HL-60/S4 (cell line): Measurements from ENCODE around the gene ARFRP1.
"Not testable (repeated sequence)": the region's sequence is repeated elsewhere in the genome, so short reads cannot be mapped to it uniquely, and the experiment has no call there.

Source experiments
- in situ Hi-C: fragments of 300-500 bp; cut with MboI; formaldehyde crosslinking; loops from 2 replicates; pipeline ENCODE4 v1.14.3; 2022; ENCODE audit warnings: low sequenced_read_pairs

Gene ARFRP1

DNA sequence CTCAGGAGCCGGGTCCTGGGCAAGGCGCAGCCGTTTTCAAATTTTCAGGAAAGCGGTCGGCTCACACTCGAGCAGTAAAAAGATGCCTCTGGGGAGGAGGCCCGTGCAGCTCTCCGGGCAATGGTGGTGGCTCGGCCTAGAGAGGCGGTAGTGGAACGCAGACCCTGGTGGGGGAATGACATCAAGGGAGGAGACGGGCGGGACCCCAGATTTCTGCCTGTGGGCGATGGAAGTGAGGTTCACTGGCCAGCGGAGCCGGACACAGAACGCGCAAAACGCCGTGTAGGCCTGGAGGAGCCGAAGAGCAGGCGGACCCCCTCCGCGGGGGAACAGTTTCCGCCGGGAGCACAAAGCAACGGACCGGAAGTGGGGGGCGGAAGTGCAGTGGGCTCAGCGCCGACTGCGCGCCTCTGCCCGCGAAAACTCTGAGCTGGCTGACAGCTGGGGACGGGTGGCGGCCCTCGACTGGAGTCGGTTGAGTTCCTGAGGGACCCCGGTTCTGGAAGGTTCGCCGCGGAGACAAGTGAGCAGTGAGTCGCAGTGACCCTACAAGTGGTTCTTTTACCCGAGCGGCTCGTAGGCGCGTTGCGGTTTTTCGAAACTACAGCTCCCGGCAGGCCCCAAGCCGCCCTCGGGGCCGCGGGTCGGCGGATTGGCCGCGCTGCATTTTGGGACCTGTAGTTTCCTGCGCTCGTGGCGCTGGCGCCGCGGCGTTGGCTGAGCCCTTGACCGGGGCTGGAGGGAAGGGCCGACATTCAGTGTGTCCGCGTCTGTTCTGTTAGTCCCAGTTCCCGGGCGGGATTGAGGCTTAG lies 49.6 kb downstream of the ARFRP1 start, which contains the start of gene RTEL1:
TSS of gene RTEL1 (plus strand) at position 376 of the 812 bp plus-strand sequence. CDS start 1,091 bp downstream, outside the sequence.
- in situ Hi-C loops = no loop called here

DNA sequence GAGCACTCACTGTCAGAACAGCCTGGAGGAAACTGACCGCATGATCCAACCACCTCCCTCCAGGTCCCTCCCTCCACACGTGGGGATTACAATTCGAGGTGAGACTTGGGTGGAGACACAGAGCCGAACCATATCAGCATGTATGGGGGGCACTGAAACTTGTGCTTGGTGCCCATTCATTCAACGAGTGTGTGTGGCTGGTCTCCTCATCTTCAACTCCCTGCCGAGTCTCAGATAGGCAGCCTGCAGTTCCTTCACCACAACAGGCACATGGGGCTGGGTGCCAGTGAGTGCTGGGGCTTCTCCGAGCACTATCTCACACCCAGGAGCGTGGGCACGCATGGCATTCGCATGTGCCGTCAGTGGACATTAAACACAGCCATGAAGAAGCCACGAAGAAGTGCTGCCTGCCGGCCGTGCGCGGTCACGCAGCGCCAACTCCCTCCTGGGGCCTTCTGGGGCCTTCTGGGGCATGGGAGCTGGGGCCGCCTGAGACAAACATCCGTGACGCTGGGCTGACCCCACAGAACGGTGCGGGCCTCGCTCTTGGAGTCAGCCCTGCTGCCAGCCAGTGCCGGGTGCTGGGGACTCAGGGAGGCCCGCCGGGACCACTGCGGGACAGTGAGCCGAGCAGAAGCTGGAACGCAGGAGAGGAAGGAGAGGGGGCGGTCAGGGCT lies 50.4 kb downstream of the ARFRP1 start:
- in situ Hi-C loops = no loop called here

GRCh38 chr20:63656451-63656850 lies 51.3 kb downstream of the ARFRP1 start:
- in situ Hi-C loops = no loop called here

DNA sequence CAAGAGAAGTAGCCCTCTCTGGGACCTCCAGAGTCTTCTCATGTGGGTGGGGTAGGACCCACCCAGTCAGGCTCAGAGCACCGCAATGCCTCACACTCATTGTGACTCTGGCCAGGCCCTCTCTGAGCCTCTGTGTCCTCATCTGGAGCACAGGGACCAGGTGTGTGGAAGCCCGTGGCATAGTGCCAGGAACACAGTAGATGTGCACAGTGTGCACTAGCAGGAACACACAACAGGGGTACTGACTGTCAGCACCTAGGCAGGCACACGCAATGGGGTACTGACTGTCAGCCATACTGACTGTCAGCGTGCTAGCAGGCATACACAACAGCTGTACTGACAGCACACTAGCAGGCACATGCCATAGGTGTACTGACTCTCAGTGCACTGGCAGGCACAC lies 52.5 kb downstream of the ARFRP1 start:
- in situ Hi-C loops = no loop called here

DNA sequence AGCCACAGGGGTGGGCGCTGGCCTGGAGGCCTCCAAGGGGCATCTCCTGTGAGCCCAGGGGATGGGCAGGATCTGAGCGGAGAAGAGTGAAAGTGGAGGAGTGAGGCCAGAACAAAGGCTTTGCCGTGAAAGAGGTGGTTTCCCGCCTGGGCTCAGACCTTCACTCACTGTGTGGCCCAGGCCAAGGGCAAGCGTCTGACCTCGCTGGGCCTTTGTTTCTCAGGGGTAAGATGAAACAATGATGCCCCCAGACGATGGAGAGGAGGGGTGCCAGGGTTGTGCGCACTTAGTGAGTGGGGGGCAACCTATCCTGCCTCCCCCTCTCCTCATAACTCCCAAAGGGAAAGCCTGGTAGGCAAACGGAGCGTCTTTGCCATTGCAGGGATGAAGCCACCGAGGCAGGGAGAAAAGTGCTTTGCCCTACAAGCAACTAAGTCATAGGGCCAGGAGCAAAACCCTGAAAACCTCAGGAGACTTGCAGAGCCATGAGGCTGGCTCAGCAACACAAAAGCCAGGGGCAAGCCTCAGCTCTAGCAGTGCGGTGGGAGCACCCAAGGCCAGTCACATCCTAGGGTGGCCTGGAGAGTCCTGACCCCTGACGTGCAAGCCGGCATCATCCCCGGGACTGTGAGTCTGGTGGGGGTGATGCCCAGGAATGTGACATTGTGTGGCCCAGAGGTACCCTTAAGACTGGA lies 53.7 kb downstream of the ARFRP1 start:
- in situ Hi-C loops = no loop called here

DNA sequence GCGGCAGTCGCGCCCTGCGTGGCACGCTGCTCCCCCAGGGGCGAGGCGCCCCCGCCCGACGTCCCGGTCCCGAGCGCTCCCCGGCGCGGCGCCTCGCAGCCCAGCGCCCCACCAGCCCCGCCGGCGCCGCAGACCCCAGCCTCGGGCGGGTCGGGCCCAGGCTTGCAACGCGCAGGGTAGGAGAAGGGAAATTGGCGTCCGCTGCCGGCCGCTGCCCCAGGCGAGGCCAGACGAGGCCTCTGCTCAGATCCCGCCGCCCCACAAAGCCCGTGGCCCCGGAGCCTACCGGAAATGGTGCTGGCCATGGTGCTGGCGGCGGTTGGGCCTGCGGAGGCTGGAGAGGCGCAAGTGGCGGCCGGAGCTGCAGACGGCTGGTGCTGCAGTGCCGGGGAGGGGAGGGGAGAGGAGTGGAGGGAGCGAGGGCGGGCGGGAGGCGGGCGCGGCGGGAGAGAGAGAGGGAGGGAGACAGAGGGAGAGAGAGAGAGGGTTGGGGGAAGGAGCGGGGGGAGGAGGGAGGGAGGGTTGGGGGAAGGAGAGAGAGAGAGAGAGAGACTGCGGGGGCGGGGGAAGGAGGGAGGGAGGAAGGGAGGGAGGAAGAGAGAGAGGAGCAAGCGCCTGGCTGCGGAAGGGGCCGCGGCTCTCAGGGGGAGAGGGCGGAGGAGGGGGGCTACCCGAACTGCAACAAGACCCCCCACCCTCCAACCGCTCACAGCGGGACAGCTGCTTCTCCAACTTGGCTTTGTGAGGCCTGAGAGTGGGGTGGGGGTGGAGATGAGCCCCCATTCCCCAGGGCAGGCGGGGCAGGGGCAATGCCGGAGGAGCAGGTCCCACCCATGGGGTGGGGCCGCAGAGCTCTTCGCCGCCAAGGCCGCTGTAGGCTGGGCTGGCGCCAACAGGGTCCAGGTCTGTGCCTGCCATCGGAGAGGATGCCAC lies 54.5 kb downstream of the ARFRP1 start, which contains the start of gene STMN3:
TSS of gene STMN3 (minus strand) at position 384 of the 933 bp plus-strand sequence. CDS start at position 305, 79 bp downstream.
- in situ Hi-C loops = no loop called here

DNA sequence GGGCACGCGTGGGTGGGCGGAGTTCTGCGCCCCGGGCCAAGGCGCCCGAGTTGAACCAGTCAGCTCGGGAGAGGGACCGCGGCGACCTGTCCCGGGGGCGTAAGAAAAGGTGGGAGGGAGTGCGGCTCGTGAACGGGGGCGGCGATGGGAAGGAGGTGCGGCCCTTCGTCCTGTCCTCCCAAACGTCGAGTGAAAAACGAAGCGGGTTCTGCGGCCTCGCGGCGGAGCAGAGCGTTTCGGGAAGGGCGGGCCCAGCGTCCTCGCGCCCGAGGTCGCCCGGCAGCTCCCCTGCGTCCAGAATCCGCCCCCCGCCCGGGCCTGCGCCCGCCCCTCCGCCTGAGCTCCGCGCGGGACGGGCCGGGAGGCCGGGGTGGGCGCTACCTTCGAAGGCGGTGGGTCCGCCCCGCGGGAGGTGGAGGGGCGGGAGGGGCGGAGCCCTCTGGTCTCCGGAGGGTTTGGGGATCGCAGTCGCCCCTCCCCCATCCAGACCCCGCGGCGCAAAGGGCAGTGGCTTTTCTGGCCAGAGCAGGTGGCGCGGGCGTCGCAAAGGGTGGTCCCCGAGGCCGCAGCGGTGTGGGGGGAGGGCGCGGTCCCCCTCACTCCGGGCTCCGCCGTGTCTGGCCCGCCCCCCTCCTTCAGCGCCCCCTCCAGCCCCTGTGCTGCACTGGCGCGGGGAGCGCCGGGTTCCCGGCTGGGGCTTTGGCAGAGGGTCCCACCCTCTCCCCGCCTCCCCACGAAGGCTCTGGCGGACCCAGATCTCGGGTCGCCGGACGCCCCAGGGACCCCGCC lies 55.4 kb downstream of the ARFRP1 start:
- in situ Hi-C loops = no loop called here

DNA sequence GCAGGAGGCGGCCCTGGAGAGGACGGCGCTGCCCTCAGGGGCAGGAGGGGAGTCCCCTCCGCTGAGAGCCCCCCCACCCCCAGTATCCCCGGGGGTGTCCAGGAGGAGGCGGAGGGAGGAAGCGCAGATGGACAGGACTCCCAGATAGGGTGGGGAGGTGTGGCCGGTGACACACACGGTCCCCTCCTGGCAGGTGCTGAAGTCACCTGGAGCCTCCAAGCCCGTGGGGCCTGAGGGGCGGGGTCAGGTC lies 55.9 kb downstream of the ARFRP1 start:
- in situ Hi-C loops = no loop called here

GRCh38 chr20:63650486-63650885 lies 57.3 kb downstream of the ARFRP1 start:
- in situ Hi-C loops = not testable (repeated sequence)

DNA sequence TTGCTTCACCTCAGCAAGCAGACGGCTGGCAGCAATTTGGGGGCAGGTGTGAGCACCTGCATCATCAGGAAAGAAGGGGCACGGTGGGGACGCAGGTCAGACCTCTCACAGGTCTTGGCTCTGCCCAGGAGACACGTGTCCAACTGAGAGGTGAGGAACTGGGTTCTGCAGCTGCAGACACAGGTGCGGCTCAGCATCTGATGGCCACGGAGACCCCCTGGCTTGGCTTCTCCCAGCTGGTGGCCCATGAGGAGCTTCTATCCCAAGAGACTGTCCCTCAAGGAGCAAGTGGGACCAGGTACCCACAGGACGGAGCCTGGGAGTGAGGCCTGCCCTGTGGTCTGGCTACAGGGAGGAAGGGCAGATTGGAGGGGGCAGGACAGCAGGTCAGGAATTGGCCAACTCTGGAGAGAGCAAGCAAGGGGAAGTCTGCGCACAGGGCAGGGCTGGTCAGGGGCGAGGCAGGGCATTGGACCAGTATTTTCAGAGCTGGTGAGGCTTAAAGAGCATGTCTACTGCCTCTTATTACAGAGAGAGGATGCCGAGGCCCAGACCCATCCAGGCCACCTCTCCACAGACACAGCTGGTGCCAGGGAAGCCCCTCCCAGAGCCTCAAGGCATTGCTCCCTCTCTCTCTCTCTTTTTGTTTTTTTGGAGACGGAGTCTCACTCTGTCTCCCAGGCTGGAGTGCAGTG lies 58.7 kb downstream of the ARFRP1 start:
- in situ Hi-C loops = no loop called here
